Keratinocyte (primary cell): Measurements from ENCODE around the gene TACC3. TPM values are rescaled to one million over a fixed set of nuclear protein-coding genes. Genes with fewer than 3 reads are reported as not detected.

ENCODE experiments used
- DNase-seq: peaks from one replicate; pipeline ENCODE4 v3.0.0-alpha.2; 2011; ENCODE audit warnings: low read depth, missing footprints, low spot score
- FAIRE-seq: peaks from 2 replicates; lab custom pipeline; 2011; peaks lifted over from hg19 to GRCh38; lab: Jason Lieb, UNC
- H2AFZ ChIP-seq: 2 replicates; pipeline ENCODE4 v1.6.0; 2012; ENCODE audit warnings: low read length, control low read depth, inconsistent platforms; ENCODE audit not compliant: control insufficient read depth
- H3K27ac ChIP-seq: 2 replicates; pipeline ENCODE4 v1.5.1; 2011; ENCODE audit warnings: low read length; ENCODE audit not compliant: control insufficient read depth, insufficient read depth
- H3K27me3 ChIP-seq: 3 replicates; pipeline ENCODE4 v1.6.0; 2011; ENCODE audit warnings: low read length; ENCODE audit not compliant: control insufficient read depth, insufficient read depth; ENCODE audit errors: extremely low read depth
- H3K36me3 ChIP-seq, 2 experiments: 2 replicates in 1 of 2; 3 replicates in 1 of 2; pipeline ENCODE4 v1.5.1; 2011; ENCODE audit warnings: low read length in 2 of 2, mild to moderate bottlenecking in 1 of 2; ENCODE audit not compliant: control insufficient read depth in 2 of 2, insufficient read depth in 2 of 2; ENCODE audit errors: extremely low read depth in 1 of 2
- H3K4me1 ChIP-seq: 3 replicates; pipeline ENCODE4 v1.5.1; 2011; ENCODE audit warnings: low read length; ENCODE audit not compliant: control insufficient read depth, insufficient read depth; ENCODE audit errors: extremely low read depth
- H3K4me2 ChIP-seq: 3 replicates; pipeline ENCODE4 v1.6.0; 2011; ENCODE audit warnings: low read depth, low read length; ENCODE audit not compliant: control insufficient read depth, insufficient read depth; ENCODE audit errors: extremely low read depth
- H3K4me3 ChIP-seq, 3 experiments: fragments of 200-600 bp in 1 of 3; sonication (generic) in 1 of 3; 2 replicates in 2 of 3; 3 replicates in 1 of 3; pipeline ENCODE4 v1.5.1; 2011 to 2016; ENCODE audit warnings: low read length in 3 of 3, mild to moderate bottlenecking in 3 of 3, control low read depth in 2 of 3, inconsistent platforms in 1 of 3, low read depth in 1 of 3, mixed read lengths in 1 of 3, mixed run types in 1 of 3, moderate library complexity in 1 of 3; ENCODE audit not compliant: control insufficient read depth in 2 of 3, insufficient read depth in 2 of 3; ENCODE audit errors: extremely low read depth in 1 of 3
- H3K79me2 ChIP-seq: 2 replicates; pipeline ENCODE4 v1.6.0; 2012; ENCODE audit warnings: low read length; ENCODE audit not compliant: control insufficient read depth, insufficient read depth
- H3K9ac ChIP-seq: 3 replicates; pipeline ENCODE4 v1.6.0; 2011; ENCODE audit warnings: low read length; ENCODE audit not compliant: control insufficient read depth, insufficient read depth; ENCODE audit errors: extremely low read depth
- H3K9me1 ChIP-seq: 3 replicates; pipeline ENCODE4 v1.6.0; 2011; ENCODE audit warnings: low read length; ENCODE audit not compliant: control insufficient read depth, insufficient read depth; ENCODE audit errors: extremely low read depth
- H3K9me3 ChIP-seq: 2 replicates; pipeline ENCODE4 v1.5.1; 2012; ENCODE audit warnings: low read depth, low read length; ENCODE audit not compliant: control insufficient read depth
- H4K20me1 ChIP-seq: 3 replicates; pipeline ENCODE4 v1.6.0; 2011; ENCODE audit warnings: low read length; ENCODE audit not compliant: control insufficient read depth, insufficient read depth; ENCODE audit errors: extremely low read depth
- EZH2 ChIP-seq: IDR thresholded peaks from one replicate; pipeline ENCODE4 v1.6.1; 2012; ENCODE audit warnings: inconsistent platforms, mild to moderate bottlenecking, low read length, moderate library complexity
- dilution Hi-C: fragments of 300-500 bp; cut with MboI; formaldehyde crosslinking; loops from one replicate; pipeline ENCODE4 v1.7.0; 2020; ENCODE audit warnings: low sequenced_read_pairs; ENCODE audit not compliant: extremely low pct_ligation_motif_present
- polyA plus RNA-seq, 5 experiments: library from polyadenylated mRNA; depleted of rRNA in 3 of 5; stranded (reverse) in 3 of 5; stranded (forward) in 1 of 5; unstranded in 1 of 5; fragments of >200 nt; gene quantifications; 1 replicate in 1 of 5; 2 replicates in 3 of 5; 3 replicates in 1 of 5; pipeline versions ENCODE4 v1.2.1 to v1.2.3, GENCODE V29; 2011 to 2012; ENCODE audit warnings: missing spikeins in 2 of 5, low read depth in 1 of 5, low replicate concordance in 1 of 5
- TF ChIP-seq, protein P1 (sequence below), 3 experiments: IDR thresholded peaks in 1 of 3; conservative IDR thresholded peaks in 1 of 3; optimal IDR thresholded peaks in 1 of 3; 2 replicates in 2 of 3; 3 replicates in 1 of 3; pipeline versions ENCODE3 to v1.5.1; 2011; ENCODE audit warnings: low read length in 3 of 3, mild to moderate bottlenecking in 3 of 3, moderate library complexity in 2 of 3, control low read depth in 1 of 3, inconsistent platforms in 1 of 3; ENCODE audit not compliant: insufficient read depth in 2 of 3; ENCODE audit errors: extremely low read depth in 1 of 3

The TACC3 gene
- polyA plus RNA-seq, 1 donor (not counting 4 experiments of a cell fraction or from before 2014, with no cell fraction given), result 19.1 TPM

GRCh38 chr4:1753697-1754311 lies 32.5 kb downstream of the TACC3 start:
- H3K79me2 ChIP-seq, result no peaks in the 10 kb centered on the region
- no peak overlapping the region for H3K27ac ChIP-seq
- TF ChIP-seq, protein P1, sequence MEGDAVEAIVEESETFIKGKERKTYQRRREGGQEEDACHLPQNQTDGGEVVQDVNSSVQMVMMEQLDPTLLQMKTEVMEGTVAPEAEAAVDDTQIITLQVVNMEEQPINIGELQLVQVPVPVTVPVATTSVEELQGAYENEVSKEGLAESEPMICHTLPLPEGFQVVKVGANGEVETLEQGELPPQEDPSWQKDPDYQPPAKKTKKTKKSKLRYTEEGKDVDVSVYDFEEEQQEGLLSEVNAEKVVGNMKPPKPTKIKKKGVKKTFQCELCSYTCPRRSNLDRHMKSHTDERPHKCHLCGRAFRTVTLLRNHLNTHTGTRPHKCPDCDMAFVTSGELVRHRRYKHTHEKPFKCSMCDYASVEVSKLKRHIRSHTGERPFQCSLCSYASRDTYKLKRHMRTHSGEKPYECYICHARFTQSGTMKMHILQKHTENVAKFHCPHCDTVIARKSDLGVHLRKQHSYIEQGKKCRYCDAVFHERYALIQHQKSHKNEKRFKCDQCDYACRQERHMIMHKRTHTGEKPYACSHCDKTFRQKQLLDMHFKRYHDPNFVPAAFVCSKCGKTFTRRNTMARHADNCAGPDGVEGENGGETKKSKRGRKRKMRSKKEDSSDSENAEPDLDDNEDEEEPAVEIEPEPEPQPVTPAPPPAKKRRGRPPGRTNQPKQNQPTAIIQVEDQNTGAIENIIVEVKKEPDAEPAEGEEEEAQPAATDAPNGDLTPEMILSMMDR (optimal IDR thresholded peaks at IDR 0.05 in 1 of 3, IDR thresholded peaks at IDR 0.05 in 1 of 3, conservative IDR thresholded peaks at IDR 0.05 in 1 of 3; ENCODE audit: extremely low read depth in 1 of 3, insufficient read depth in 2 of 3, low read length in 3 of 3), result no peak
- no peak for TF ChIP-seq EZH2
- FAIRE-seq, result no peak
- no peak overlapping the region for H2AFZ ChIP-seq
- H3K4me2 ChIP-seq, result peak overlapping the region; percentile 16
- H3K4me3 ChIP-seq, result no peak overlapping the region
- no peak for DNase-seq
- H3K4me1 ChIP-seq, result peaks cover 58% of the 10 kb centered on the region
- no peak overlapping the region for H3K9ac ChIP-seq
- H3K9me1 ChIP-seq, result no peaks in the 10 kb centered on the region
- no peaks in the 10 kb centered on the region for H3K27me3 ChIP-seq
- H3K9me3 ChIP-seq, result no peaks in the 10 kb centered on the region
- H4K20me1 ChIP-seq, result no peaks in the 10 kb centered on the region
- no peaks in the 10 kb centered on the region for H3K36me3 ChIP-seq
- dilution Hi-C loops, result no loop called here

DNA sequence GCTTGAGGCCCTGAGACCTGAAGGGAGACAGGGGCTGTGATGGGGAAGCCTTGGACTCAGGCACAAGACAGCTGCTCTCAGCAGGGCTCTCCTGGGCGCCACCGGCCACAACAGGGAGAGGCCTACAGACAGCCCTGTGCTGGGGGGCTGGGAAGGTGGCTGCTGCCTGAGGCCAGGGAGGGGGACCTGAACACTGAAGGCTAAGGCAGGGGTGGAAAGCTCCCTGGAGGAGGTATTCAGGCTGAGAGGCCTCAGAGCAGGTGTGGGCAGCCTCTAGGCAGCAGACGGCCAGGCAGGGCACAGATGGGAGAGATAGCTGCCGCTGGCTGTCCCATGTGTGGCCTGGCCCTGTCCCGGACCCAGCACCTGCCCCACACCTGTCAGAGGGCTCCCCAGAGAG lies 33.0 kb downstream of the TACC3 start:
- Histone ChIP-seq H2AFZ (no peak overlapping the region), H3K9me3 (no peaks in the 10 kb centered on the region), H4K20me1 (no peaks in the 10 kb centered on the region), H3K9me1 (no peaks in the 10 kb centered on the region), H3K9ac (no peak overlapping the region), H3K27me3 (no peaks in the 10 kb centered on the region), H3K4me3 (no peak overlapping the region), H3K79me2 (no peaks in the 10 kb centered on the region), H3K27ac (no peak overlapping the region), H3K4me2 (peak overlapping the region; percentile 16), H3K36me3 (no peaks in the 10 kb centered on the region), H3K4me1 (peaks cover 63% of the 10 kb centered on the region)
- TF ChIP-seq, protein P1 (optimal IDR thresholded peaks at IDR 0.05 in 1 of 3, IDR thresholded peaks at IDR 0.05 in 1 of 3, conservative IDR thresholded peaks at IDR 0.05 in 1 of 3; ENCODE audit: extremely low read depth in 1 of 3, insufficient read depth in 2 of 3, low read length in 3 of 3), result no peak
- no peak for TF ChIP-seq EZH2
- dilution Hi-C loops, result no loop called here
- DNase-seq (no peak), FAIRE-seq (no peak)
